HG03095 (cell line): ENCODE data around the gene PIAS1.
"Not testable (repeated sequence)": the region's sequence is repeated elsewhere in the genome, so short reads cannot be mapped to it uniquely, and the experiment has no call there.

Experiments used
- ATAC-seq: cut with Tn5 transposase; IDR thresholded peaks from one replicate; pipeline ENCODE4 v1.9.1; 2021; ENCODE audit warnings: moderate library complexity; ENCODE audit not compliant: unreplicated experiment

PIAS1 gene

DNA sequence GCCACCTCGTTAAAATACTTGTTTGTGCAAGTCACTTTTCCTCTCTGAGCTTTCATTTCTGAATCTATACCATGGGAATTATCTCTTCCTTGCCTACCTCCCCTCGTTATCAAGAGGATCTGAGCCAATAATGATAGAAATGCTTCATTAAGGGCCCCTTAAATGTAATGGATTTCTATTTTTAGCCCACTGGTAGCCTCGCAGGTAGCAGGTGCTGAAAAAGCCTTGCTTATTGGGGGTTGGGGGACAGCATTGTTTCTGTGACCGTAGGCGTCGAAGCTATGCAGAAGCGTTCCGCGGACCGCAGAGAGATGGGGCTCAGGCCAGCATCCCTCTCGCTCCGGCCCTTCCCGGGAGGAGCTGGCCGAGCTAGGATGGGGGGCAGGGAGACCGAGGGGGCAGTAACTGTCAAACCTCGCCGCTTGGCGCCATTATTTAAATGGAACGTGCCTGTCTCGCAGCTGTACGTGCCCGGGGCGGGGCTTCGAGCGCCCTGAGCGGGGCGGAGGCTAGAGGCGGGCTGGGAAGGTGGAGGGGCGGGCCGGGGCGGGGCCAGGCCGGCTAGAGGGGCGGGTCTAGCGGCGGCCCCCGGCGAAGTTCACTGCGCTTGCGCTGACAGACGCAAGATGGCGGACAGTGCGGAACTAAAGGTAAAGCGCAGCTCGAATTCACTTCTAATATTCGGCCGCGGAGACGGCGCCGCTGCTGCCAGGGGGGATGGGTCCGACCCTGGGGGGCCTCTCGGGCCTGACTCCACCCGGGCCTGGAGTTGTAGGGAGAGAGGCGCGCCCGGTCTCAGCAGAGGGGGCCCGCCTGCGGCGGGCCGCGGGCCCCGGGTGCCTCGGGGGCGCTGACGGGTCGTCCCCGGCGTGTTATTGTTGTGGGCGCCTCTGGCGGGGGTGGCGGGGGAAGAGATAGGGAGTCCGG is at the start of gene PIAS1:
Gene PIAS1 (plus strand): TSS at position 615 of the 927 bp plus-strand sequence. CDS start 12 bp downstream, at position 627.
- peak; percentile 77 for ATAC-seq

DNA sequence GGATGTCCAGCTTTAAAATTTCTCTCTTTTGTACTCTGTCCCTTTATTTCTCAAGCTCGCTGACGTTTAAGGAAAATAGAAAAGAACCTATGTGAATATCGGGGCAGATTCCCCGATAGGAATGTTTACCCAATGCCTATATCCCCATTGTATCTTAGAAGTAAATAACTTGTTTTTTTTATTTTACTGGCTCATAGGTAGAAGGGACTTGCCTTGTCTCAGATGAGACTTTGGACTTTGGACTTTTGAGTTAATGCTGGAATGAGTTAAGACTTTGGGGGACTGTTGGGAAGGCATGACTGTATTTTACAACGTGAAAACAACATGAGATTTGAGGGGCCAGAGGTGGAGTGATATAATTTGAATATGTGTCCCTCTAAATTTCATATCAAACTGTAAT is 46.5 kb upstream of the PIAS1 start:
- not testable (repeated sequence) for ATAC-seq

DNA sequence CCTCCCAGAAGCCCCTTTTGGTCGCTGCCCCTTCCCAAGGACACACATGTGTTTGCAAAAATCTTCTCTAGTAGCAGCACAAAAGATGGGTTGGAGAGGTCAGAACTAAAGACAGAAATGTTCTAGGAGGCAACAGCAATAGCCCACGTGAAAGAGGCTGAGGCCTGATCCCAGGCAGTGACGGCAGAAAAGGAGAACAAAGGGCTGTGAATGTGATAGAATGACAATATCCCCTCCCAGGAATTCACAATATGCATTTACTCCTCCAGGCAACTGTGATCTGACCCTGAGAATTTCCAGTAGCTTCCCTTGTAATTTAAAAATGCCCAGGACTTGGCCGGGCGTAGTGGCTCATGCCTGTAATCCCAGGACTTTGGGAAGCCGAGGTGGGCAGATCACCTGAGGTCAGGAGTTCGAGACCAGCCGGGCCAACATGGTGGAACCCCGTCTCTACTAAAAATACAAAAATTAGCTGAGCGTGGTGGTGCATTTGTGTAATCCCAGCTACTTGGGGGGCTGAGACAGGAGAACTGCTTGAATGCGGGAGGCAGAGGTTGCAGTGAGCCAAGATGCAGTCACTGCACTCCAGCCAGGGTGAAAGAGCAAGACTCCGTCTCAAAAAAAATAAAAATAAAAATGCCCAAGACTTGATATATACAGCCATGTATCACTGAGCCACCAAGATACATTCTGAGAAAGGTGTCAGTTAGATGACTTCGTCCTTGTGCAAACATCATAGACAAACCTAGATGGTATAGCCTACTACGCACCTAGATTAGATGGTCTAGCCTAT is 43.6 kb upstream of the PIAS1 start:
- ATAC-seq: no peak

DNA sequence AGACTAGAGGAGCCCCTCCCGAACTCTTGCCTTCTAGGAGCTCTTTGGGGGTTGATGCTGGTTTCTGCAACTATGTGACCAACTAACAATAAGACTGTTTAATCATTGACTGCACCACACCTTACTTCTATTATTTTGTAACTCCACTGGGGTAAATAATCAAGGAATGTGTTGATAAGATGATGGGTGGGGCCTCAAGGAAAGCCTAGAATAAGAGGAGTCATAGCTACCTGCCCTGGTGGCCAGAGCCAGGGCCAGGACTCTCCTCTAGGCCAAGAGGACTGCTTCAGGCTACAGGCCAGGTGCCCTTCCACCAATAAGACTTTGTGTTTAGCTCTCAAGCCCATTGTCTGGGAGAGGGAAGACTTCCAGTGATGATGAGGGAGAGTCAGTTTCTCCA is 41.2 kb upstream of the PIAS1 start:
- ATAC-seq: no peak

DNA sequence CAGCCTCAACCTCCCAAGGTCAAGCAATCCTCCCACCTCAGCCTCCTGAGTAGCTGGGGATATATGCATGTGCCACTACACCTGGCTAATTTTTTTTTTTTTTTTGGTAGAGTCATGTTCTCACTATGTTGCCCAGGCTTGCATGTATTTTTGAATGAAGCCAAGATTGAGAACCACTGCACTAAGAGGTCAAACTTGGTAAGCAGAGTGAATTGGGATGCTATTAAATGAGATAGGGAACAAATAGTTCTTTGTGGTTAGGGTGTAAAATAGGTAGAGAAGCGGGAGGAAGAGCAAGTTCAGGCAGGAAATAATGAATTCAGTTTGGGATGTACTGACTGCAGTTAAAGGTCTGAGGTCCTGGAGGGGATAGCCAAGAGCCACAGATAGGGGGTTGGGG is 39.9 kb upstream of the PIAS1 start:
- no peak for ATAC-seq

DNA sequence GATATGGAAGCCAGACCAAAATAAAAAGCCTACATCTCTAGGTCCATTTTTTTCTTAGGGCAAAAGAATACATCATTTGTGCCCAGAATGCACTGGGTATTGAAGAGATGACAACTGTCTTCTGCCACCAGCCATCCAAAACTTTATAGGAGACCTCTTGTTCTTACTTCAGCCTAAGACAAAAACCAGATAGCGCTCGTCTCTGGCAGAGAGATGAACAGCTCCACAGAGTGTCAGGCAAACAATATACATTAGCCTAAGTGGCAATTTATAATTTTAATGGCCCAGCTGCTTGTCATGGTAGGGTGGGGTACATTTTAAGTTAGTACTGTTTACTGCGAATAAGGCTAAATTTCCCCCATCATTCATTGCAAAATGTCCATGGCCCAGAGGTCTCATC is 38.9 kb upstream of the PIAS1 start:
- no peak for ATAC-seq

DNA sequence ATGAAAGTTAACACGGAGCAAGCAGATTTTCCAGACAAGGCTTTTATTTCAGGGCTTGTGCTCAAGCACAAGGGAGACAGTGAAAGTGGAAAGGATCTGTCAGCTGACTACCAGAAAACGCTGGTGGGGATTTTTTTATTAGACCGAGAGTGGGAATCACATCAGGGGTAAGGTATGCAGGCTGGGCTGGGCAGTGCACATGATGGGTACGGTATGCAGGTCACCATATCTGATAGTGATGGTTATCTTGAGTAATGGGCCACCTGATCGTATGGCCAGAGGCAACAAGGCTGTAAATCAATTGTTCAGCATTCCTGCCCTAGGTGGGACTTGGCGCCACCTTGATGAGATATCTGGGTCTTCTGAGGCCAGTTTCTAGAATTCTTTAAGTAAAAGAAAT is 36.9 kb upstream of the PIAS1 start:
- no peak for ATAC-seq

DNA sequence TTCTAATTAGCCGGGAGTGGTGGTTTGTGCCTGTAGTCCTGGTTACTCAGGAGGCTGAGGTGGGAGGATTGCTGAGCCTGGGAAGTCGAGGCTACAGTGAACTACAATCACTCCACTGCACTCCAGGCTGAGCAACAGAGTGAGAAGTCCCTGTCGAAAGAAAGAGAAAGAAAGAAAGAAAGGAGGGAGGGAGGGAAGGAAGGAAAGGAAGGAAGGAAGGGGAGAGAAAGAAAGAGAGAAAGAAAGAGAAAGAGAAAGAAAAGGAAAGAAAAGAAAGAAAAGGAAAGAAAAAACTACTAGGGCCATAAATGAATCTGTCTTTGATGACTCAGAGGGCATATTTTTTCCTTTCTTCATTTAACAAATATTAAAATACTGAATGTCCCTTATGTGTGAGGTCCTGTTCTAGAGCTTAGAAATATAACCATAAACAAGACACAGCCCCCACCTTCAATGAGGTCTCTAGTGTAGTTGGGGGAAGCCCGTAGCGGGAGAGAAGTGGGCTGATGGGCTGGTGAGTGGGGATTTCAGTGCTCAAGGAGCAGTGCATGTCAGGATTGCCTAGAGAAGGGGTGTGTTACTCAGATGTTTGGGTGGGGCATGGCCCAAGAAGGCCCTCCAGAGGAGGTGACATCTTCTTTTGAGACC is 35.2 kb upstream of the PIAS1 start:
- no peak for ATAC-seq

DNA sequence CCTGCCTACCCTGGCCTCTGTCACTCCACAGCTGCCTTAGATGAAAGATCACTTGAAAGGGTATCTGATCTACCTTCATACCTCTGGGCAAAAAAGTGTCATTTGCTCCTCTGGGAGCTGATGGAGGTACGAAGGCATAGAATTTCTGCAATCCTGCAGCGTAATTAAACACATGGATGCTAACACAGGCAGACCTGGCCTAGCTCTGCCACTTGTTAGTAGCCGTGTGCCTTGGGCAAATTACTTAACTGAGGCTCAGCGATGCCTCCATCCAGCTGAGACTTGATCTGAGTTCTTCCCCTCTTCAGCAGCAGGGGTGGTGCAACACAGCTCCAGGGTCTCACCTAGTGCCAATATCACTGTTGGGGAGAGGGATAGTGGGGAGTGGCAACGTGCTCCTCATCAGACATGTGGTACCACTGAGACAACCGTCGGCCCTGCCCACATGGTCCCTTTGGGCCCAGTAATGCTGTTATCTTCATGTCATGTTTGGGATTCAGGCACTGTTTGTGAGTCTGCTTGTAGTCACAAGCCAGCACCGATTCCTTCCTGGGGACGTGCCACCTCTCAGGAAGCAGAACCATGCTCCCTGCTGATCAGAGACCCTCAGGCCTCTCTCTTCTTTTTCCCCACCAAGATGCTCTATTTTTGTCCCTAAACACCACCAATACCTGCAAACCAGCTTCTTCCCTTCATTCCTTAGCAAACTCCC is 34.1 kb upstream of the PIAS1 start:
- ATAC-seq: no peak

DNA sequence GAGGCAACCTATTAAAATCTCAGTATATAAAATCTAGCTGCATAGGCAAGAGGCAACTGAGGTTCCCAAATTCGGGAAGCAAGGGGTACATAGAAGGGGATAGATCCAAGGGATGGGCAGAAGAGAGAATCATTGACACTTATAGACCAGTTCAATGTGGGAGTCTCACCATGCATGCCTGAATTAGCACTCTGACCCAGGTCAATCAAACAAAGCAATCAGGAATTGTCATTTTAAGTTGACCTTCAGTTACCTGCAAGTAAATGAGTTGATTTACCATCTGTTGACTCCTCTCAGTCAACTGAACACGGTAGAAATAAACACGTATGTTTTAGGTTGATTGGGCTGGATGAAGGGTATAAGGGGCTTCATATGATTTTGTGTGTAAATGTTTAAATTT is 33.4 kb upstream of the PIAS1 start:
- ATAC-seq: no peak

DNA sequence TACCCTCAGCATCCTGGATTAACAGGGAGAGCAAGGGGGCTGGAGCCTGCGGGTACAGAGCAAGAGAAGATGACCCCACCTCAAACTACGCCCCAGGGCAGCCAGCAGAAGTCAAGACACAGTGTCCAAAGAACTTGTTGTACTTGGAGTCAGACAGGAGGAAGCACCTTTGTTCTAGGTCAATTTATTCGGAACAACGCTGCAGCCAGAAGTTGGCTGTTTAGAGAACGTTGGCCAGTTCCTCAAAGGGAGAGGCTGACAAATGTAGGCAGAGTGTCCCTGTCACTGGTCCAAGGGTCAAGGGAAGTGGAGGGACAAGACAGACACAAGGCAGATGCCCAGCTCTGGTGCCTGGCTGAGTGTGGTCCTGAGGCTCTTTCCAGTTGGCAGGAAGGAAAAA is 32.1 kb upstream of the PIAS1 start:
- no peak for ATAC-seq

DNA sequence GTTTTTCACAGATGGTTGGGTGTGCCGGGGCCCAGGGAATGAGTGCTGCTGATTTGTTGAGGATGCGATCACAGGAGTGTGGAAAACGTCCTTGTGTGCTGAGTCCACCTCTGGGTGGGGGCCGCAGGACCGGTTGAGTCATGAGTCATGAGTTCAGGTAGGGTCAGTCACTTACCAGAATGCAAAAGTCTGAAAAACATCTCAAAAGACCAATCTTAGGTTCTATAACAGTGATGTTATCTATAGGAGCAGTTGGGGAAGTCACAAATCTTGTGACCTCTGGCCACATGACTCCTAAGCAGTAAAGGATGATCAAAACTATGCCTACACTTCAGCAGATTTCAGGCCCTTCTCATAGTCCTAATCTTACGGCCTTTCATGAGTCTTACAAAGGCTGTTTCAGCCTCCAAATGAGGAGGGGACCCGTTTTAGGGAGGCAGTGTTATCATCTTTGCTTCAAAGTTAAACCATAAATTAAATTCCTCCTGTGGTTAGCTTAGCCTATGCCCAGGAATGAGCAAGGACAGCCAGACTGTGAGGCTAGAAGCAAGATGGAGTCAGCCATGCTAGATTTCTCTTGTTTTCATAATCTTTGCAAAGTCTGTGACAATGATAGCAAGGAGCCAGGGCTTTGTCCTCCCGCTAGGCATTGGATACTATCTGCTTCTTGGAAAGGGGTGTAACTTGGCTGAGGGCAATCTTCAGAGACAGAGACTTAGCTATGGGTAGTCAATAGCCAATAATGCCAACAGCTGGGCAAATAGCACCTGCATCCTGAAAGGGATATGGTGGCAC is 30.6 kb upstream of the PIAS1 start:
- ATAC-seq: no peak

DNA sequence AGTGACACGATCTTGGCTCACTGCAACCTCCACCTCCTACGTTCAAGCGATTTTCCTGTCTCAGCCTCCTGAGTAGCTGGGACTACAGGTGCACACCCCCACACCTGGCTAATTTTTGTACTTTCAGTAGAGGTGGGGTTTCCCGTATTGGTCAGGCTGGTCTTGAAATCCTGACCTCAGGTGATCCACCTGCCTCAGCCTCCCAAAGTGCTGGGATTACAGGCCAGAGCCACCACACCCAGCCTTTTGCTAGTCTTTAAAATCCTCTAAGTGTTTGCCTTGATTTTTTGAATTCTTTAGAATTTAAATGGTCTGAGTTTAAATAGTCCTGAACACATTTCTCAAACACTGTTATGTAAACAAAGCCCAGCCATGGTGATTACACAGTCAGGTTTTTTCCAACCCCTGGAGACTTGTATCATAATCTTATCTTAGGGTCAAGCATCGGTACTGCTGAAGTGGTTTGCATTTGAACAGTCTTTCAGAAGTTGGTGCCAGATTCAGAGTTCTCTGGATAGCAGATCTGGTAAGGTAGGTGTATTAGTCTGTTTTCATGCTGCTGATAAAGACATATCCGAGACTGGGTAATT is 28.2 kb upstream of the PIAS1 start:
- no peak for ATAC-seq

DNA sequence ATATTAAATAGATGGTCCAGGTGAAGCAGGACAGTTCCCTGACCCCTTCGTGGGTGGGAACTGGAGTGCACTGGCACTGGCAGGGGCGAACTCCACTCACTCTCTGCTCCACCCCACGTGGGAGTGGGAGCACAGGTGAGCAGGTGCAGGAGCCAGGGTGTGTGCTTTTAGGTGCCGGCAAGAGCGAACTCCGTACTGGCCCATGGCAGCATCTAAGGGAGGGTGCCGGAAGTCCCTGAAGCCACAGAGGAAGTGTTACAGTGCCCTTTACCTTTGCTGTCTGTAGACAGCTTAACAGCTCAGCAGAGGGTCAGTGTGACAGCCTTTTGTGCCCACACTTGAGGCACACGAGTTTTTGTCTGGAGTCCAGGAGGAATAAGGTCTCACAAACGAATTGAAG is 26.7 kb upstream of the PIAS1 start:
- no peak for ATAC-seq

DNA sequence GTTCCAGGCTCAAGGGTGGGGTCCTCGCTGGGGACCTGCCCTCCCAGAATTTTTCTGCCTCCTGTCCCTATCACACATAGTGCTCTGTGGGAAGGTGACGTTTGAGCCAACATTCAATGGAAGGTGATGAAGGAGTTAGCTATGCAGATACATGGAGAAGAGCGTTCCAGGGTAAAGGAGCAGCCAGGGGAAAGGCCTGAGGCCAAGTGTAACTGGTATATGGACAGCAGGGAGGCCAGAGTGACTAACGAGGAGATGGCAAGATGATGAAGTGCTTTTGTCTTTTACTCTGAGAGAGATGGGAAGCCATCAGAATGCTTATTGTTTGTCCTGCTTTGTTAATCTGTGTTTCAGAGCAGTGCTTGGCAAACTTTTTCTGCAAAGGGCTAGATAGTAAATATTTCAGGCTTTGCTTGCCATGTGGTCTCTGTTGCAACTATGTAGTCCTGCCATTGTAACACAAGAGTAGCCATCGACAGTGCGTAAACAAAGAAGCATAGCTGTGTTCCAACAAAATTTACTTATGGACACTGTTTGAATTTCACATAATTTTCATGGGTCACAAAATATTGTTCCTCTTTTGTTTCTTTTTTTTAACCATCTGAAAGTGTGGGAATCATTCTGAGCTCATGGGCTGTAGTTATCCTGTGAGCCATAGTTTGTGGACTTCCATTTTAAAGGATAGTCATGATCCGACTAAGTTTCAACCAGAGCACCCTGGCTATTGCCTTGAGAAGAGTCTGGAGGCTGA is 25.8 kb upstream of the PIAS1 start:
- ATAC-seq: no peak

DNA sequence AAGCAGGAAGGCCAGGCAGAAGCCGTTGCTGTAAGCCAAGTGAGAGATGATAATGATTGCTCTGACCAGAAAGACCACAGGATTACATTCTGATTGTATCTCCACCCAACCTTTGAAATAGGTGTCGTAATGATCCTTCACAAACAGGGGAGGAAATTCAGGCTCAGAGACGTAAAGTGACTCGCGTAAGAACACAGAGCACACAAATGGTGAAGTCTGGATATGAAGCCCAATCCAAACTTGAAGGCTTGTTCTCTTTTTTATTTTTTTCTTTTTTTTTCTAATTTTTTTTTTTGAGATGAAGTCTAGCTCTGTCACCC is 25.3 kb upstream of the PIAS1 start:
- ATAC-seq: no peak

DNA sequence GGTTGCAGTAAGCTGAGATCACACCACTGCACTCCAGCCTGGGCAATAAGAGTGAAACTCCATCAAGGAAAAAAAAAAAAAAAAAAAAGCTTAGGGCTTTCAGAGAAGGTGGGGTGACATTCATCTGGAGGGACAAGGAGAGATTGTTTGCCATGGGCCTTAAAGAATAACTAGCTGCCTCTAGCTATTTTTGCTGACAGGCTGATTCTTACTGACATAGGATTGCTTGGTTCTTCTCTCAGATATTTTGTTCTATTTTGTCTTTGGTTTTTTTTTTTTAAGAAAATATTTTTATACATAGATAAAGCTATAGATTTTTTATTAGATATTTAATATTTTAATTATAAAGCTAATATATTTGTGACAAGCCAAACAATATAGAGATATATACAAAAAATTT is 24.2 kb upstream of the PIAS1 start:
- ATAC-seq: no peak

DNA sequence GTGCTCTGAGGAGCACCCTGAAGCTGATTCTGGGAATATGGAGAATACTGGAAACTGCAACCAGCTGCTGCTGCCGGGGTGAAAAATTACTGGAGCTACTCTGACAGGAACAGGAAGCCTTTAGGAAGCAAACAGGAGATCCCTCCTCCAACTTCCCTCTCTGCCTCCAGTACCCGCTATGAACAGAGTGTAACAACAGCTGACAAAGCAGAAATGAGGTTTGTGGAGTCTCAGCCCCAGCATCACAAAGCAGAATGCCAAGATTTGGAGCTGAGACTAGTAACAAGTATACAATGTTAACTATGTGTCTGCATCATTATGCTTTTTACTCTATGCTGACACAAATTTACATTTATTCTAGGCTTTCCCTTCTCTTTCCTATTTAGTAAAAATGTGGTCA is 22.7 kb upstream of the PIAS1 start:
- no peak for ATAC-seq

DNA sequence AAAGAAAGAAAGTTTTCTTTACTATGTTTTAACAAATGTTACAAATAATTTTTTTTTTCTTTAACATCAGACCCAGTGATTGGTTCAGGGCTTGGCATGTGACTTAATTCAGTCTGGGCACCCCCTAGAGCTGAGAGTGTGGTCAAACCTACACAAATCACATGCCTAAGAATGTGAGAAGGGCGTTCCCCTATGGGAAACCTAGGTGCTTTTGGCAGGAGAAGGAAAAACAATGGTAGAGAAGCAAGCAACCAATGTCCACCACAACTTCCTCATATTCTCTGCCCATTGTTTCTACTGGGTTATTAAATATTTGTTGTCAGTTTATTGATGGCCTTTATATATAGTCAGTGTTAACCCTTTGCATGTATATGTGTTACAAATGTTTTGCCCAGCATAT is 21.4 kb upstream of the PIAS1 start:
- ATAC-seq: no peak
